ENCODE results near the gene C22orf42. TPM values are rescaled to one million over a fixed set of nuclear protein-coding genes. Genes with fewer than 3 reads are reported as not detected.

C22orf42 gene
- total and polyA plus RNA-seq, 12 donors: not detected

GRCh38 chr22:32122899-32123298, 36.2 kb downstream of the C22orf42 start:
- Histone ChIP-seq H3K27me3 (no peaks in the 10 kb centered on the region), H3K27ac (no peak overlapping the region), H3K9me3 (no peaks in the 10 kb centered on the region), H3K36me3 (no peaks in the 10 kb centered on the region), H3K4me3 (no peak overlapping the region), H3K4me1 (no peaks in the 10 kb centered on the region)
- intact Hi-C loops (cut with DNase I): no loop called here
- 90 to 96% methylated on average over 14 to 15 of the region's 15 CpGs for WGBS, 2 donors
- ATAC-seq (no peak), DNase-seq (no peak)
- TF ChIP-seq CTCF (IDR thresholded peaks at IDR 0.05): no peak

GRCh38 chr22:32120603-32121002, 38.5 kb downstream of the C22orf42 start:
- no peak for TF ChIP-seq CTCF (IDR thresholded peaks at IDR 0.05)
- Histone ChIP-seq H3K9me3 (no peaks in the 10 kb centered on the region), H3K36me3 (no peaks in the 10 kb centered on the region), H3K4me3 (no peak overlapping the region), H3K4me1 (no peaks in the 10 kb centered on the region), H3K27ac (no peak overlapping the region), H3K27me3 (no peaks in the 10 kb centered on the region)
- intact Hi-C loops (cut with DNase I): no loop called here
- ATAC-seq (peak in 1 of 8 donors; percentile 15), DNase-seq (no peak)
- 94 to 95% methylated on average over 20 of the region's 20 CpGs for WGBS, 2 donors

GRCh38 chr22:32119568-32120235, 39.4 kb downstream of the C22orf42 start:
- intact Hi-C loops (cut with DNase I): loop anchor here in 1 of 10 donors (10.0 kb wide), 1 partner anchor 145 kb away; no protein-coding TSS in a partner anchor
- 77 to 87% methylated on average over 15 of the region's 15 CpGs for WGBS, 2 donors
- no peak for TF ChIP-seq CTCF (IDR thresholded peaks at IDR 0.05)
- H3K4me3 ChIP-seq: no peak overlapping the region
- no peak overlapping the region for H3K27ac ChIP-seq
- ATAC-seq: peak in 4 of 8 donors; percentile 24 to 49 (median 34)
- no peaks in the 10 kb centered on the region for H3K4me1 ChIP-seq
- DNase-seq: no peak
- H3K9me3 ChIP-seq: no peaks in the 10 kb centered on the region
- H3K27me3 ChIP-seq: peaks cover 0 to 5% (median 0%) of the 10 kb centered on the region in 7 donors
- no peaks in the 10 kb centered on the region for H3K36me3 ChIP-seq

- Histone ChIP-seq H3K36me3 (peaks cover 0 to 33% (median 0%) of the 10 kb centered on the region in 9 donors), H3K4me3 (no peak overlapping the region), H3K9me3 (no peaks in the 10 kb centered on the region), H3K27me3 (peaks cover 0 to 13% (median 0%) of the 10 kb centered on the region in 7 donors), H3K4me1 (no peaks in the 10 kb centered on the region), H3K27ac (no peak overlapping the region)
- 78 to 84% methylated on average over 2 of the region's 2 CpGs for WGBS, 2 donors
- ATAC-seq (no peak), DNase-seq (no peak)
- intact Hi-C loops (cut with DNase I): loop anchor here in 1 of 10 donors (10.0 kb wide), 1 partner anchor 152 kb away; no protein-coding TSS in a partner anchor
- TF ChIP-seq CTCF (IDR thresholded peaks at IDR 0.05): no peak
Measured at GRCh38 chr22:32112380-32112779, 46.7 kb downstream of the C22orf42 start.

All from heart right ventricle (tissue), 16 donors.